Activated gamma-delta T cell (primary cell): Measurements from ENCODE around the gene MATCAP1.

Experiments used
- DNase-seq: peaks from one replicate; lab custom pipeline; 2025; lab: John Stamatoyannopoulos, UW
- total RNA-seq, 2 donors: gene quantifications; one replicate each; lab custom pipeline; 2026; lab: John Stamatoyannopoulos, UW

Gene MATCAP1
- total RNA-seq = 13.7 to 19.9 reads per million in 2 donors

DNA sequence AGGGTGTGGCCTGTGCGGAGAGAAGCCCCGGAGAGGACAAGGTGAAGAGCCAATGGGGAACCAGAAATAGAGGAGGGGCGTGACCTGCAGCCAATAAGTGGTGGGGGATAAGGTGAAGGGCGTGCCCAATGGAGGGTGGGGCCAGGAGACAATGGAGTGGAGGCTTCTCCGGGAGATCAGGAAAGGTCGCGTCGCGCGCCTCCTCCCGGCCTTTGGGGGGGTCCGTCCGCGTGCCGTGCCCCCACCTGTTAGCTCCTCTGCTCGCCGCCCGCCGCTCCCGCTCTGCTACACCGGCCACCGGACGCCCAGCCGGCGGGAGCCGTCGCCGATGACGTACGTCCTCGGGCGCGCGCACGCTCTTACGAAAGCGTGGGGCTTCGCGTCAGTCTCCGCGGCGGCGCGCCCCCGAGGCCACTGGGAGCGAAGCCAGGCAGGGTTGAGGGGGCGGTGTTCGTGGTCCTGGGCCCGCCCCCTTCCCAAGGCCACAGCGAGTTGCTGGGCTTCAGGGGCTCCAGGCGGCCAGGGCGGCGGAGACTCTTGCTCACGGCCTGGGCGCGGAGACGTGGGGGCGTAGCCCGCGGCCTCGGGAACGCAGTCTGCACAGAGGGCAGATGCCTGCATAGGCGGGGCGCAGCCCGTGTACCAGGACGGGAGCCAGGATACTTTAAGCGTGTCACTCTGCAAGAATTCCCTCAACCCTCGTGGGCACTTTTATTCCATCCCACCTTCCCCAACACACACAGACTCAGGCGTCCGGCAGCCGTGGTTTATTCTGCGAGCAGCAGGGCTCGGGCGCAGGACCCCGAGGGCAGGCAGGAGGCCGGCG lies at the start of gene MATCAP1:
MATCAP1 (minus strand) TSS at position 337 of the 826 bp plus-strand sequence. CDS start 3,353 bp downstream, outside the sequence.
- peak; percentile 81 for DNase-seq

DNA sequence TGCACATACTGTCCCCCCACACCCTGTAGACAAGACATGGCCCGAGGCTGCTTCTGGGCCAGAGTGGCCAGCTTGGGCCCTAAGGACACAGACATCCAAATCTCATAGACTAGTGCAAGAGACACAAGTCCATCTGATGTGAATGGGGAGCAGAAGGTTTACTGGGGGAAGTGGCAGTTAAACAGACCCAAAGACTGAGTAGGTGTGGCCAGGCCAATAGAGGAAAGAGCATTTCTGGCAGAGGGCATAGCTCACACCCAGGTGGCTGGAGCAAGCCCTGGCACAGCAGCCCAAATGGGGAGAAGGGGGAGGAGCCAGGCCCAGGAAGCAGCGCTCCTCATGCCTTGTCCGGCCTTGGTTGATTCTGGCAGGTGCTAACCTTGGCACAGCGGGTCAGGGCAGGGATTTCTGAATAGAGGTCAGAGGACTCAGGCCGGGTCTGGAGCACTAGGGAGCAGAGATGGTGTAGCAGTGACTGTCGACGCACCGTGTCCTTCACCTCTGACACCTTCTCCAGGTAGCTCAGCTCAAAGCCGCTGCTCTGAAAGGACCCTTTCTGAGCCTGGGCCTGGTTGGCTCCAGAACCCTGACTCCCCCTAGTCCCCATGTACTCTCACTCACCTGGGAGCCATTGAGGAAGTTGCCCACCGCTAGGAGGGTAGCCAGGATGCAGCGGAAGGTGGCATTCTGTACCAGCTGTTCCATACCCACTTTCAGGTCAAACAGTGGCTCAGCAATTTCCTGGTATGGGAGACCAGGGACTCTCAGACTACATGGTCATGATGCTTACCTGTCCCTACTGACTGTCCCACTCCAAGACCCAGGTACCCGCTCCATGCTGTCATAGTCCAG lies 47.3 kb upstream of the MATCAP1 start:
- DNase-seq = no peak

DNA sequence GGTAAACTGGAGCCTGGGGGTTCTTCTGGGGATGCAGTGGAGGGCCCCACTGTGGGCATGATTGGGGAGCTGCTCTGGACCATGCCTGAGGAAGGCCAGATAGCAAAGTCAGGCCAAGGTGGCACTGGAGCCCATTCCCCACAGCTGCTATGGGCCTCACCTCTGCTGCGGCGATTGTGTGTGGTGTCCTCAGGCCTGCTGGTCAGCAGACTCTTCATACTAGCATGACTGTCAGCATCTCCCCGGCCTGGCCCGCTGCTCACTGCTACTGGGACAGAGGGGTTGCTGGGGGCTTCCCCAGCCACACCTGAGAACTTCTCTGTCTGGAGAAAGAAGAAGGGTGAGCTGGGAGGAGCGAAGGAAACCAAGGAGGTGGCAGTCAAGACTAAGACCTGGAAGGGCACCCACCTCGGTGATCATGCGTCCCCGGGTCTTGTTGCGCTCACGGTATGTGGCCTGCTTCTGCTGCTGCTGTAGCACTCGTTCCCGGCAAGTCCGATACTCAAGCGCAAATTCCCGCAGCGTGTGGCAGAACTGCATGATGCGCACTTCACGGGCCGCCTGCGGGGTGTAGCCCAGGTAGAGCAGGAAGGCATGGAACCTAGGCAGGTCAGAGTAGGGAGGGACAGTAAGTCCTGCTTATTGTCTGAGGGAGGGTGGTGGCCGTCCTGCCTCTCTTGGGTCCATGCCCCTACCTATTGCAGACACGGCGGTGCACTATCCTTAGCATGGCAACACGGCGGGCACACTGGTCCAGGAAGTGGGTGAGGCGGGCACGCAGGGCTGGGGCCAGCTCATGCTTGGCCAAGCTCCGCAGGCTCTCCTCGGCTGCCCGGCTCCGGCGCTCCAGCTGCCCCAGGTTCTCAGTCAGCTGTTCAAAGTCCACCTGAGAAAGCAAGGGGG lies 46.4 kb upstream of the MATCAP1 start:
- no peak for DNase-seq

DNA sequence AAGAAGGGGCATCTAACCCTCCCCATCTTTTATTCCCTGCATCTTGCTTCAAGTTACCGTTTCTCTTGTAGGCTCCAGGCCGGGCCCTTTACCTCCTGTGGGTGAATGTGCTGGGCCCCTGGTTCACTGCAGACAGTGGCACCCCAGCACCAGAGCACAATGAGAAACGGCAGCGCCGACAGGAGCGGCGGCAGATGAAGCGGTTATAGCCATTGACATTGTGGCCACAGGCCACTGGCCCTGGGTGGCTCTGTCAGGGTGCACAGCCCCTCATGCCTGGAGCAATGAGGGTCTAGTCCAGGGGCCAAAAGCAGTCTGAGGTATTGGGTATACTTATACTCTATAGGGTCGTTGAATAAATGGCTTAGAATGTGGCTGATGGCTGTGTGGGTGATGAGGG lies 45.1 kb upstream of the MATCAP1 start:
- DNase-seq = no peak

DNA sequence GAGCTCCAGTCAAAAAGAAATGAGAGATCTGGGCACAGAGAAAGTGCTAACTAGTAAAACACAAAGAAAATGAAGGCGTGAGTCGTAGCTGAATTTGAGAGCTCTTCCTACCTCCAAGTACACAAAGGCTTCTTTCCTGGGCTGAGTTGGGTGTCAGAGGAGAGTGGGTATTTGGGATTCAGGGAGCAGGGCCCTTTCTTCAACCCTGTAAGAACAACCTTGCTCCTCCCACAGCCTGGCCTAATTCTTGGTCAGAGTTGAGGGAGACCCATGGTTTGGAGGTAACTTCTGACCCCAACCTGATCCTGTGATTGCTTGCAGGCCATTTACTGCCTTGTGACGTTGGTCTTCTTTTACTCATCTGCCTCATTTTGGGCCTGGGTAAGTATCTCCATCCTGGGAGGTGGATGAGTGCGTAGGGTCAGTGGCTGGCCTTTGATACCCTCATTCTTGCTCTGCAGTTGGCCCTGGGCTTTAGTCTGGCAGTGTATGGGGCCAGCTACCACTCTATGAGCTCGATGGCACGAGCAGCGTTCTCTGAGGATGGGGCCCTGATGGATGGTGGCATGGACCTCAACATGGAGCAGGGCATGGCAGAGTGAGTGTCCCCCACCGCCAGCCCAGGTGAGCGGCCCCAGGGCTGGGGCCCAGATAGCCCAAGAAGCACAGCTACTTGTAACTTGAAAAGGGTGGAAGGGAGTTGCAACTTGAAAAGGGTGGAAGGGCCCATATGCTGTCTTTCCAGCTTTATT lies 44.4 kb upstream of the MATCAP1 start:
- no peak for DNase-seq

DNA sequence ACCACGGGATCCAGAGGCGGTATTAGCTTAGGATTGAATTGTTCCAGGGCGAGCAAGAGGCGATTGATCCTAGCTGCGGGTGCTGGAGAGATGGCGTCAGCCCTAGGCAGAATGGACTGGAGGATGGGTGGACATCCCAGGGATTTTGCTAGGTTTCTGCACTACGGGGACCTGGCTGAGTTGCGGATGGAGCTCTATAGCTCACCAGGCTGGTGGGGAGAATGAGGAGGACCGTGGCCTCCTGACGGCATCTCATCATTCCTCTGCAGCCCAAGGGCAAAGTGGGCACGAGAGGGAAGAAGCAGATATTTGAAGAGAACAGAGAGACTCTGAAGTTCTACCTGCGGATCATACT lies 43.8 kb upstream of the MATCAP1 start:
- DNase-seq = no peak

DNA sequence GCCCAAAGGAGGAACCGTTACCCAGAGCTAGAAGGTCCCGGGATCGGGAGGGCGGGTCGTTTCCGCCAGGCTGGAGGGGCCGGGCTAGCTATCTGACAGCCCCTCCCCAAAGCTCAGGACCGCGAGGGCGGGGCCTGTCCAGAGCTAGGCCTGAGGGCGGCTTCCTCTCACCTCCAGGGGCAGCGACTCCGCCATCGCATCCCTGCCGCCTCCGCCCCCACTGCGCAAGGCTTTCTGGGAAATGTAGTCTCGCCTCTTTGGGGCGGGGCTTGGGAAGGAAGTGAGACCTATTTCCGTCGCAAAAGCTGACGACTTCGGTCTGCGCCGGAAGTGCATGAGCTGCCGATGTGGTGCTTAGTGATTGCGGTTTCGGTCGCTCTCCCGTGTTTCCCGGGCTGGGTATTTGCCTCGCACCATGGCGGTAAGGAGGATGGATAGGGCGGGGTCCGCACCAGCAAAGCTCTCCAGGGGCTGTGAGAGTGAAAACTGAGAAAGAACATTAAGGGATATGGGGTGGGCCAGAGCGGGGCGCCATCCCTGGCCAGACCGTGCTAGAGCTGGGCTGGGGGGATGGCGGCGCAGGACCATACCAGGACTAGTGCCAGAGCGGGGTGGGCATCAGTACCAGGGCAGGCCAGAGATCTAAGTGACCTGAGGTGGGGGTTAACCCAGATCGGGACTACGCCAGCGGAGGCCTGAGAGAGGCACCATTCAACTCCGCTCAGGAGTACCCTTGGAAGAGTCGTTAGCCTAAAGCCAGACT lies 43.2 kb upstream of the MATCAP1 start, which contains the start of gene TMEM208:
TMEM208 (plus strand) TSS at position 327 of the 763 bp plus-strand sequence; CDS start at position 416, 89 bp downstream.
- peak; percentile 80 for DNase-seq

DNA sequence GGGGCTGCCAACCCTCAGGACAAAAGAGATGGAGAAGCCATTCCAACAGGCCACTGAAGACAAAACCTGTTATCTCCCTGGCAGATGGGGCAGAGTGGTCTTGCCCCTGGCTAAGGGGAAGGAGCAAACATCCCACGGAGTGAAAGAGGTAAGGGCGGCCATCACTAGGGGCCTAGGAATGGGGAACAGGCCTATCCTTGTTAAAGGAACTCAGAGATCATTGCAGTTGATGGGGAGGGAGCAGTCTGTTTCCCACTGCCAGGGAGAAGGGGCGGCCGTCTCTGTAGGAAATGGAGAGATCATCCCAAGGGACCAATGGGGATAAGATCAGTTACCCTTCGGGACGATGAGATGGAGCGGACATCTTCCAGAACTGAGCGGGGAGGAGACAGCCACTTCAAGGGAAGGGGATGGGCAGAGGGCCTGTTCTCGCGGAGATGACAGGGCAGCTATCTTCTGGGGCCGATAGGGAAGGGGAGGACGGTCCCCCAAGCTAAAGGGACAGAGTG lies 42.6 kb upstream of the MATCAP1 start:
- DNase-seq = no peak

DNA sequence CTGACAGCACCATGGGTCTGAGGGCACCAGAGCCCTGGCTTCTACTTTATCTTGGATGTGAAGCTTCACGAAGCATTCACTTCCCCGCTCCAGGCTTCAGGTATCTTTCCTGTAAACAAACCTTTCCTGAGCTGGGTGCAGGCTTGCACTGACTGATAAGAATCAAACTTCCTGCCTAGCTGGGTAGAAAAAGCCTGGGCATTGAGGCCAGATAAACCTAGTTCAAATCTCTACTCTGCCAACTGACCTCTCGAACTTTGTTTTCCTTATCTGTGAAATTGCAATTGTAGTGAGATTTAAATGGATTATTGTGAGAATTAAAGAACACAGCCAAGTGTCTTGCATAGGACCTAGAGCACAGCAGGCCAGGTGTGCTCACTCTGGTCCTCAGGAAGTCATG lies 40.2 kb upstream of the MATCAP1 start:
- no peak for DNase-seq

DNA sequence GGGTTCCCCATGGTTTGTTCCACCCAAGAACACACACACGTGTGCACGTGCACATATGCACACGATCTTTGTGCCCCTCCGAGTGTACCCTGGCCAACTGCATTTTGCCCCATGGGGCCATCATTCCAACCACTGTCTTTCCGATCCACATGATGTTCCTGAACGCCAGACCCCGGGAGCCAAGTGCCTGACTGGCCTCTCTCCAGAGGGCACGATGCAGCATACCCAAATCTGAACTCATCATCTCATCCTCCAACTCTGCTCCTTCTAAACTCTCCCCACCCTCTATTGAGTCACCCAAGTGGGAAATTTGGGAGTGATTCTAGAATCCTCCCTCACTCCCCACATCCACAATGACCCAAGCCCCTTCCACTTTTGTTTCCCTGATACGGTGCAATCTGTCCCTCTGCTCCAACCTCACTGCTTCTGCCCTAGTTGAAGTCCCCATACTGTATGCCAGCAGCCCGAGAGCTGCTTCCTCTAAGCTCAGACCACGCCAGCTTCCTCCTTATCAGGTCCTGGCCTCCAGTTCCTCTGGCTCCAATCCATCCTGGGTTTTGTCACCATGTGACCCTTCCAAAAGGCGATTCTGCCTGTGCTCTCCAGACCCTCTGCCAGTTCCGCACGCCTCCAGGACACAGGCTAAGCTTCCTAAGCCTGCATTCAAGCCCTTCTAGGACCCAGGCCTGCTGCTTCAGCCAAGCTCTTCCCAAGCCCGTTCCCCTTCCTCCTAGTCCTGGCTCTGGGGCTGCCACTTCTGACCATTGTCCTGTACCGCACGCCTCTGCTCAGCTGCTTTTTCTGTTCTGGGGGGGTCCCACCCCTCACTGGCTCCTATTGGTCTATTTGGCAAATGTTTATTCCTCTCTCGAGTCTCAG lies 33.1 kb upstream of the MATCAP1 start:
- DNase-seq = no peak

DNA sequence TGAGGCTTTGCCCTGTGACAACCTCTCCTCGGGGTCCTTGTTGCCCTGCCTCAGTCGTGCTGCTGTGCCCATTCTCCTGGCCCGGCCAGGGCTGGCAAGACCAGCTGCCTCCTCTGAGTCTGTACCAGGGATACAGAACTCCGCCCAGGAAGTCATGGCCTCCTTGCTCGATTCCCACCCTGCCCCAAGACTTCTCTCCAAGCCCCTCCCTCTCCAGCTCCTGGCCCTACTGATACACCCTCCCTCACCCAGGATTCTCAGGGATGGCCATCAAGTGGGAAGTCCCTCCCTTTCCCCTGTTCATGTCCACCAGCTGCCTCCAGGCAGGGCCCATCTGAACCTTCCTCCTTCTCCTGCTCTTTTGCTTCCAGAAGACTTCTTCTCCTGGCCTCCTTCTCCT lies 31.9 kb upstream of the MATCAP1 start:
- no peak for DNase-seq

DNA sequence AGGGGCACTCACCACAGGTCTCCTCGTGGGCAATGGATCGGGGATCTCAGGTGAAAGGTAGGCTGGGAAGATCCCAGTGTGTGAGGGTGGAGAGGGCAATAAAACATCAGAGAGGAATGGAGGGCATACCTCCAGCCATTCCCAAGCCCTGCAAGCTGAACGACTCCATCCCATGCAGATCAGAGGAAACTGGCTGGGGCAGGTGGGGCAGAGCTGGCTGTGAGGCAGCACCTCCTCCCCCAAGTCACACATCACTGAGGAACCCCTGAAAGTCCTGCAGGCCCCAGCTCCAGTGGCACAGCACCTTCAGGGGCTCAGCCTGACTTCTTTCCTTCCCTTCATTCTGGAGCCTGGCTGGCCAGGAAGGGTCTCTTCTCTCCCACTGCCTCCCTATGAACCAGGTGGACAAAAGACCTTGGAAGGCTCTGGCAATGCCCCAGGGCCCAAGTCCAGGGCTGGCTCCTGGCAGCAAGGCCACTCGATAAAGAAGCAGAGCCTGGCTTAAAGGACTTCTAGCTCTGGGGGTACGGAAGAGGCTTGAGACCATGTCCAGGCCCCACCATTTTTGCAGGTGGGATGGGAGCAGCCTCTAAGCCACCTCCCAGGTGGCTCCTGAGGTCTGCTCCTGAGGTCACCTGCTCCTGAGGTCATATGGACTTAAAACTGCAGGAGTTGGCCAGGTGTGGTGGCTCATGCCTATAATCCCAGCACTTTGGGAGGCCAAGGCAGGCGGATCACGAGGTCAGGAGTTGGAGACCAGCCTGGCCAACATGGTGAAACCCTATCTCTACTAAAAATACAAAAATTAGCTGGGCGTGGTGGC lies 29.6 kb upstream of the MATCAP1 start:
- DNase-seq = no peak

DNA sequence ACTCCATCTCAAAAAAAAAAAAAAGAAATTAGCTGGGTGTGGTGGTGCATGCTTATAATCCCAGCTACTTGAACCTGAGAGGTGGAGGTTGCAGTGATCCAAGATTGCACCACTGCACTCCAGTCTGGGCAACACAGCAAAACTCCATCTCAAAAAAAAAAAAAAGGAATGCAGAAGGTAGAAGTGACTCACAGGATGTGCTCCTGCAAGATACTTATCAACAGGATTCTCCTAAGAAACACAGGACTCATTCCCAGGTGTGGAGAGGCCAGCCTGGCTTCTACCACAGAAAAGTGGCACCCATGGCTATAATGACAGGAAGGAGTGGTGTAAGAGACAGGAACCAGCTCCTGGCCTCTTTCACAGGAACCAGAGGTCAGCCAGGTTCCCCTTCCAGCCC lies 29.0 kb upstream of the MATCAP1 start:
- DNase-seq = no peak

DNA sequence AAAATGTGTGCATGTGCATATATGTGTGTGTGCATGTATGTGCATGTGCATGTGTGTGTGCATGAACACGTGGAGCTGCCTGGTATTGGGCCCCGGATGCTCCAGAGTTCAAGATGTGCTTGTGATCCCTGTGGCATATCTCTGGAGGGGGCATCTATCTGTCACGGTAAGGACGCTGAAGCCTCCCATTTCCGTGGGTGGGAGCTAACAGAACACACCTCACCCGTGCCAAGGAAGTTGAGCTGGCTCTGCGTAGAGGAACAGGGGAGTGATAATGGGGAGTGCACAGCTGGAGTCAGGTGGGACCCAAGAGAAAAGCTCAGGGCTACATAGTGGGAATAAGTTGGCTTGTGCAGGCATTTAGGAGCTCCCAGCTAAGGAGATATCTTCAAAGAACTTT lies 27.9 kb upstream of the MATCAP1 start:
- no peak for DNase-seq

DNA sequence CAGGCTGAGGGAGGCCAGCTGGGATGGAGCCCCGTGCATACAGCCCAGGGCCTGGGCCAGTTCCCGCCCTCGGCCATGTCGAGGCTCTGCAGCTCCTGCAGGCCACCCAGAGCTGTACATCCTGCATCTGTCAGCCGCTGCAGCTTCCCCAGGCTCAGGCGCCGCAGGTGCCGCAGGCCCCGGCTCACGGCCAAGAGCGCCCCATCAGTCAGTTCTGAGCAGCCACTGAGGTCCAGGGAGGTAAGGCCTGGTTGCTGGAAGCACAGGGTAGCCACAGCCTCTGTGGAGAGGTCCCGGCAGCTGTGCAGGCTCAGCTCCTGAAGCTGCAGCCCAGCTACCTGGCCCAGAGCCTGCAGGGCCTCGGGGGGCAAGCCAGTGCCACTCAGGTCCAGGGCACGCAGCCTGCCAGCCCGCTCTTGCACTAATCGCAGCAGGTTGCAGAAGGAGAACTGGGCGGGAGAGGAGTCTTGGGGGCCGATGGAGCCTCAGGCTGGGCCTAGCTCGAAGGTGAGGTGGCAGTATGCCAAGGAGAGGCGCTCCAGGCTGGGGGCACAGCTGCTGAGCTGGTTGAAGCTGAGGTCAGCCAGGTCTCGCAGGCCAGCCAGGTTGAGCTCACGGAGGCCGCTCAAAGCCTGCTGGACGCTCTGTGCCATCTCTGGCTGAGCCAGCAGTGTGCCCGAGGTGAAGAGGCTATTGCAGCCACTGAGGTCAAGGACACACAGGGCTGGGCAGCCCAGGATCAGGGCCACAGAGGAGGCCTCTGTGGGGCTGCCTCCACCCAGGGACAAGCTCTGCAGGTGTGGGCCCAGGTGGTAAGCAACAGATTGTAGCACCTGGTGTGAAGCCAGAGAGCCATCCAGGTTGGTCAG lies 26.5 kb upstream of the MATCAP1 start:
- DNase-seq = no peak

DNA sequence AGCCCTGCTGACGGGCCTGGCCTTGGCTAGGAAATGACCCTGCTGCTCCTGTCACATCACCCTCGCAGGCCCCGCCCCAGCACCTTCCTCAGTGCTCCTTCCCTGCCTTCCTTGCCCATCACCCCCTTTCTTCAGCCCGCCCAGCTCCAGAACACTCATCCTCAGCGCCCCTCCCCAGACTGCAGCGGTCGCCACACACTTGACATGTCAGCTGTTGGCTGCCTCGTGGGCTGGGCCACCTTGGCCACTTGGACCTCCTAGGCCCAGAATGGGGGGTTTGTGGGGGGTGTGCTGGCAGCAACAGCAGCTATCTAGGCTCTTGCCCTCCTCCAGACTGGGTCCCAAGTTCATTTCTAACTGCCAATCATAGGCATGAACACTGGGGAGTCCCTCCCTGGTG lies 25.8 kb upstream of the MATCAP1 start:
- DNase-seq = no peak
